ENCODE data around the gene DNM3. TPM values are rescaled to one million over a fixed set of nuclear protein-coding genes. Genes with fewer than 3 reads are reported as not detected.

DNM3 gene
- polyA plus RNA-seq, 1 of the 3 experiments (the other 2 are of a cell fraction) = 0.43 TPM

- CTCF ChIA-PET = no interaction called here
- DNase-seq = no peak
- Histone ChIP-seq H3K9me3 (no peaks in the 10 kb centered on the region), H3F3A (replicated peaks; ENCODE audit: insufficient read depth) (peaks cover 2% of the 10 kb centered on the region), H3K36me3 (replicated peaks in 1 of 2; ENCODE audit: control insufficient read depth in 1 of 2, insufficient read depth in 2 of 2, low read length in 1 of 2) (no peaks in the 10 kb centered on the region), H3K9ac (no peak overlapping the region), H3K9me2 (no peaks in the 10 kb centered on the region), H3K27ac (ENCODE audit: low read depth in 2 of 2, low read length in 1 of 2) (no peak overlapping the region), H3K4me1 (ENCODE audit: control insufficient read depth in 1 of 2, insufficient read depth in 2 of 2, low read depth in 1 of 2, low read length in 1 of 2) (no peaks in the 10 kb centered on the region), H3K79me2 (ENCODE audit: insufficient read depth) (no peaks in the 10 kb centered on the region), H2AFZ (ENCODE audit: low read depth) (no peak overlapping the region), H3K27me3 (ENCODE audit: insufficient read depth) (0 out of 2 replicates have a peak, but pooled peaks cover 5% of the 10 kb centered on the region), H3K4me2 (no peak overlapping the region), H3K4me3 (ENCODE audit: low read depth in 2 of 2, low read length in 1 of 2) (no peak overlapping the region), H4K20me1 (ENCODE audit: insufficient read depth) (no peaks in the 10 kb centered on the region)
- TF ChIP-seq MAX (IDR thresholded peaks at IDR 0.05; ENCODE audit: low read depth) (no peak), NRF1 (IDR thresholded peaks at IDR 0.05; ENCODE audit: low read depth, low read length) (no peak), CHD2 (IDR thresholded peaks at IDR 0.05; ENCODE audit: low read length, partially characterized antibody) (no peak), POLR2AphosphoS5 (IDR thresholded peaks at IDR 0.05; ENCODE audit: low read depth, low read length) (no peak), EP300 (IDR thresholded peaks at IDR 0.05; ENCODE audit: borderline replicate concordance in 1 of 2, low read depth in 1 of 2, low read length in 1 of 2) (no peak), GABPA (IDR thresholded peaks at IDR 0.05; ENCODE audit: low read depth) (no peak), GATA2 (CRISPR knock-in tag; IDR thresholded peaks at IDR 0.05) (no peak), REST (IDR thresholded peaks at IDR 0.05; ENCODE audit: low read depth, low read length) (no peak), TAF1 (IDR thresholded peaks at IDR 0.05; ENCODE audit: borderline replicate concordance, low read depth, low read length) (no peak)
- POLR2A ChIA-PET = no interaction called here
- WGBS (ENCODE audit: low lambda C conversion rate) = 0% methylated on average over 1 of the region's 1 CpG
These were observed 107.2 kb downstream of the DNM3 start for GRCh38 chr1:171948511-171948910.

GRCh38 chr1:171949316-171949715, 108.0 kb downstream of the DNM3 start:
- CTCF ChIA-PET = no interaction called here
- H3K9me2 ChIP-seq = no peaks in the 10 kb centered on the region
- TF ChIP-seq MAX (IDR thresholded peaks at IDR 0.05; ENCODE audit: low read depth) (no peak), TEAD4 (IDR thresholded peaks at IDR 0.05; ENCODE audit: borderline replicate concordance, insufficient read depth) (no peak), TAF1 (IDR thresholded peaks at IDR 0.05; ENCODE audit: borderline replicate concordance, low read depth, low read length) (no peak), ELF1 (IDR thresholded peaks at IDR 0.05) (no peak)
- DNase-seq = no peak
- no peak overlapping the region for H3K4me2 ChIP-seq
- H3K79me2 ChIP-seq (ENCODE audit: insufficient read depth) = no peaks in the 10 kb centered on the region
- H3F3A ChIP-seq (replicated peaks; ENCODE audit: insufficient read depth) = peaks cover 2% of the 10 kb centered on the region
- POLR2A ChIA-PET = no interaction called here
- H3K9ac ChIP-seq = no peak overlapping the region
- peaks cover 12% of the 10 kb centered on the region; the same call in 1 of the 2 replicates for H3K27me3 ChIP-seq (ENCODE audit: insufficient read depth)
- no peak overlapping the region for H2AFZ ChIP-seq (ENCODE audit: low read depth)
- H4K20me1 ChIP-seq (ENCODE audit: insufficient read depth) = no peaks in the 10 kb centered on the region
- WGBS (ENCODE audit: low lambda C conversion rate) = 5% methylated on average over 2 of the region's 2 CpGs
- no peaks in the 10 kb centered on the region for H3K36me3 ChIP-seq (replicated peaks in 1 of 2; ENCODE audit: control insufficient read depth in 1 of 2, insufficient read depth in 2 of 2, low read length in 1 of 2)
- H3K27ac ChIP-seq (ENCODE audit: low read depth in 2 of 2, low read length in 1 of 2) = no peak overlapping the region
- H3K4me1 ChIP-seq (ENCODE audit: control insufficient read depth in 1 of 2, insufficient read depth in 2 of 2, low read depth in 1 of 2, low read length in 1 of 2) = no peaks in the 10 kb centered on the region
- no peaks in the 10 kb centered on the region for H3K9me3 ChIP-seq
- H3K4me3 ChIP-seq (ENCODE audit: low read depth in 2 of 2, low read length in 1 of 2) = no peak overlapping the region
